Panc1 (cell line): ENCODE measurements around the gene CLSTN2. TPM values are rescaled to one million over a fixed set of nuclear protein-coding genes. Genes with fewer than 3 reads are reported as not detected.

Experiments
- ATAC-seq: fragments of 200-7000 bp; cut with Tn5 transposase; 2 replicates; pipeline ENCODE4 v1.9.1; 2020; ENCODE audit warnings: mild to moderate bottlenecking, moderate library complexity
- BruUV-seq: library from RNA; stranded (reverse); fragments of 400-500 nt; replicated peaks from 2 replicates; lab custom pipeline; 2021; lab: Mats Ljungman, UMichigan
- CTCF ChIA-PET: fragments of 300-600 bp; sonication (Branson Sonifier 250); formaldehyde crosslinking; loops from one replicate; lab custom pipeline; 2022; ENCODE audit warnings: antibody characterized with exemption; lab: Charles Lee
- POLR2A ChIA-PET: fragments of 300-600 bp; sonication (Branson Sonifier 250); formaldehyde crosslinking; loops from one replicate; lab custom pipeline; 2022; ENCODE audit warnings: antibody characterized with exemption; lab: Charles Lee
- DNase-seq: peaks from one replicate; pipeline ENCODE4 v3.0.0-alpha.2; 2010; ENCODE audit warnings: low read depth, low spot score
- H3K27ac ChIP-seq: 2 replicates; pipeline ENCODE4 v1.5.1; 2011; ENCODE audit warnings: mild to moderate bottlenecking, low read length, inconsistent platforms
- H3K27me3 ChIP-seq: fragments of 200-500 bp; sonication (Bioruptor generic); 2 replicates; pipeline ENCODE4 v1.6.0; 2014; ENCODE audit warnings: low read length, inconsistent platforms; ENCODE audit not compliant: control insufficient read depth, insufficient read depth
- H3K36me3 ChIP-seq: fragments of 200-500 bp; sonication (Bioruptor generic); 2 replicates; pipeline ENCODE4 v1.5.1; 2014; ENCODE audit warnings: inconsistent platforms, mild to moderate bottlenecking, low read length, moderate library complexity; ENCODE audit not compliant: control insufficient read depth, insufficient read depth
- H3K4me1 ChIP-seq: 2 replicates; pipeline ENCODE4 v1.5.1; 2011; ENCODE audit warnings: inconsistent platforms, mild to moderate bottlenecking, low read length, moderate library complexity; ENCODE audit not compliant: control insufficient read depth, insufficient read depth
- H3K4me3 ChIP-seq, 2 experiments: 2 replicates each; pipeline ENCODE4 v1.5.1; 2011 to 2012; ENCODE audit warnings: low read depth in 2 of 2, low read length in 2 of 2, mild to moderate bottlenecking in 2 of 2, inconsistent platforms in 1 of 2, moderate library complexity in 1 of 2
- H3K9me3 ChIP-seq: fragments of 200-500 bp; sonication (Bioruptor generic); 2 replicates; pipeline ENCODE4 v1.5.1; 2014; ENCODE audit warnings: low read depth, mild to moderate bottlenecking, inconsistent platforms, low read length, moderate library complexity; ENCODE audit not compliant: control insufficient read depth, insufficient read depth
- CTCF ChIP-seq: fragments of 450-650 bp; IDR thresholded peaks from 2 replicates; pipeline ENCODE4 v1.5.1; 2017; ENCODE audit warnings: mild to moderate bottlenecking
- POLR2AphosphoS5 ChIP-seq: IDR thresholded peaks from 2 replicates; pipeline ENCODE4 v1.6.1; 2012; ENCODE audit warnings: mild to moderate bottlenecking, low read depth, low read length, moderate library complexity
- REST ChIP-seq, 2 experiments: IDR thresholded peaks; 2 replicates each; pipeline ENCODE4 v1.6.1; 2011 to 2012; ENCODE audit warnings: low read depth in 2 of 2, control low read depth in 1 of 2, low read length in 1 of 2, mild to moderate bottlenecking in 1 of 2, moderate library complexity in 1 of 2; ENCODE audit not compliant: insufficient read depth in 1 of 2
- SIN3A ChIP-seq: IDR thresholded peaks from 2 replicates; pipeline ENCODE4 v1.6.1; 2012; ENCODE audit warnings: low read depth, mild to moderate bottlenecking, low read length, moderate library complexity, borderline replicate concordance; ENCODE audit not compliant: insufficient read depth
- TCF7L2 ChIP-seq: IDR thresholded peaks from 2 replicates; pipeline ENCODE4 v1.6.1; 2011; ENCODE audit warnings: mild to moderate bottlenecking, low read depth, low read length, inconsistent platforms
- in situ Hi-C: cut with HindIII; loops from 2 replicates; pipeline ENCODE4 v1.10.0; 2016; ENCODE audit warnings: low sequenced_read_pairs, low pct_unique_long_range_greater_than_20kb
- intact Hi-C: fragments of 100-400 bp; cut with micrococcal nuclease; formaldehyde crosslinking; loops from one replicate; pipeline ENCODE4 v1.10.0; 2022; ENCODE audit not compliant: unreplicated experiment
- total RNA-seq: library from RNA; stranded (reverse); gene quantifications from one replicate; pipeline ENCODE4 v1.2.1, GENCODE V29; 2021; ENCODE audit not compliant: unreplicated experiment

Gene CLSTN2
- total RNA-seq, 1 experiment from 2014 or later, result 0.03 TPM

GRCh38 chr3:140096037-140096436 is 161.1 kb downstream of the CLSTN2 start:
- intact Hi-C loops (no loop called here), in situ Hi-C loops (no loop called here)
- no peaks in the 10 kb centered on the region for H3K36me3 ChIP-seq
- no peaks in the 10 kb centered on the region for H3K9me3 ChIP-seq
- H3K27me3 ChIP-seq, result peaks cover 4% of the 10 kb centered on the region; the same call in 1 of the 2 replicates
- no peak overlapping the region for H3K27ac ChIP-seq
- no peaks in the 10 kb centered on the region for H3K4me1 ChIP-seq
- POLR2A ChIA-PET, result no interaction called here
- no peak overlapping the region for H3K4me3 ChIP-seq
- BruUV-seq, result no TSS peak
- CTCF ChIA-PET, result no interaction called here
- ATAC-seq (no peak), DNase-seq (no peak)
- no peak for TF ChIP-seq TCF7L2
- TF ChIP-seq POLR2AphosphoS5, result no peak
- TF ChIP-seq CTCF, result no peak
- TF ChIP-seq REST (IDR thresholded peaks at IDR 0.05; ENCODE audit: insufficient read depth in 1 of 2, low read depth in 2 of 2, low read length in 1 of 2), result no peak
- TF ChIP-seq SIN3A, result no peak

GRCh38 chr3:140097874-140098635 is 163.1 kb downstream of the CLSTN2 start:
- no peaks in the 10 kb centered on the region for H3K36me3 ChIP-seq
- CTCF ChIA-PET, result no interaction called here
- TF ChIP-seq POLR2AphosphoS5 (no peak), REST (IDR thresholded peaks at IDR 0.05; ENCODE audit: insufficient read depth in 1 of 2, low read depth in 2 of 2, low read length in 1 of 2) (no peak), CTCF (no peak), SIN3A (no peak), TCF7L2 (no peak)
- intact Hi-C loops, result no loop called here
- no peaks in the 10 kb centered on the region for H3K4me1 ChIP-seq
- POLR2A ChIA-PET, result no interaction called here
- no peak overlapping the region for H3K27ac ChIP-seq
- ATAC-seq, result no peak
- no peak overlapping the region for H3K4me3 ChIP-seq
- DNase-seq, result no peak
- no TSS peak for BruUV-seq
- H3K9me3 ChIP-seq, result no peaks in the 10 kb centered on the region
- peaks cover 4% of the 10 kb centered on the region; the same call in 1 of the 2 replicates for H3K27me3 ChIP-seq
- in situ Hi-C loops, result no loop called here
